ENCODE results near the gene SSRP1.
"Not testable (repeated sequence)": the region's sequence is repeated elsewhere in the genome, so short reads cannot be mapped to it uniquely, and the experiment has no call there.

SSRP1 gene

DNA sequence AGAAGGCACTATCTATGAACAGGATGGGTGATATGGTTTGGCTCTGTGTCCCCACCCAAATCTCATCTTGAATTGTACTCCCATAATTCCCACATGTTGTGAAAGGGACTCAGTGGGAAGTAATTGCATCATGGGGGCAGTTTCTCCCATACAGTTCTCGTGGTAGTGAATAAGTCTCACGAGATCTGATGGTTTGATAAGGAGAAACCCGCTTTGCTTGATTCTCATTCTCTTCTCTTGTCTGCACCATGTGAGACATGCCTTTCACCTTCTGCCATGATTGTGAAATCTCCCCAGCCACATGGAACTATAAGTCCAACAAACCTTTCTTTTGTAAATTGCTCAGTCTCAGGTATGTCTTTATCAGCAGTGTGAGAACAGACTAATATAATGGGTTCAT, 39.5 kb downstream of the SSRP1 start:
- DNase-seq, result not testable (repeated sequence)

- no peak for DNase-seq
These were observed 41.2 kb downstream of the SSRP1 start for GRCh38 chr11:57294225-57295131.

DNA sequence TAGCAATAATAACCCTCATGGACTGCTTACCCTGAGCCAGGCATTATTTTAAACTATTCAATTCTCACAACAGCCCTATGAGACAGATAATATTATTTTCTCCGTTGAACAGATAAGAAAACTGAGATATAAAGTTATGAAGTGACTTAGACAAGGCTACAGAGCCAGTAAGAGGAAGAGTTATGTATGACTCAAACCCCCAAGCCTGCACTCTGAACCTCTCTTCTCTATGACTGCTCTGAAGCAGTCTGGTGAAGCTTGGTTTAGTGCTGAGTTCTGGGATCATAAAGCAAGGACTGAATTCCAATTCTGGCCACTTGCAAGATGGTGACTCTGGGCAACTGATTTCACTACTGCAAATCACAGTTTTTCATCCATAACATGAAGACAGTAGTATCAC, 45.4 kb downstream of the SSRP1 start:
- DNase-seq, result no peak

- no peak for DNase-seq
These were observed 46.7 kb downstream of the SSRP1 start for GRCh38 chr11:57288771-57289579.

DNA sequence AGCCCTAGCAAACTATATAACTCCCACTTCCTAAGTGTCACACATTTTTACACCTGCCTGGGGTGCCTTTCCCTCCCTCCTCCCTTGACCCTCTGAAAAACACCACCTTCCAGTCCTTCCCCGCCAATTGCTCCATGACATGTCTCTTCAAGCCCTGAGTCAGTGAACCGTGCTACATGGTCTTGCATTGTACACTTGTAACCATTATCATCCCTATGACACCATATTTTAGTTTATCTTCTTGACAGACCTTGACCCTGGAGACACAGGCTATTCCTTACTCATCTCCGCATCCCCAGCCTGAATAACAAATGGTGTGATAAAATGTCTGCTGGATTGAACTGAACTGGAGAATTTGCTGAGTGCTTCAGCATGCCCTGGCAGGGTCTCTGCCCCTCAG, 47.8 kb downstream of the SSRP1 start:
- DNase-seq, result no peak

DNA sequence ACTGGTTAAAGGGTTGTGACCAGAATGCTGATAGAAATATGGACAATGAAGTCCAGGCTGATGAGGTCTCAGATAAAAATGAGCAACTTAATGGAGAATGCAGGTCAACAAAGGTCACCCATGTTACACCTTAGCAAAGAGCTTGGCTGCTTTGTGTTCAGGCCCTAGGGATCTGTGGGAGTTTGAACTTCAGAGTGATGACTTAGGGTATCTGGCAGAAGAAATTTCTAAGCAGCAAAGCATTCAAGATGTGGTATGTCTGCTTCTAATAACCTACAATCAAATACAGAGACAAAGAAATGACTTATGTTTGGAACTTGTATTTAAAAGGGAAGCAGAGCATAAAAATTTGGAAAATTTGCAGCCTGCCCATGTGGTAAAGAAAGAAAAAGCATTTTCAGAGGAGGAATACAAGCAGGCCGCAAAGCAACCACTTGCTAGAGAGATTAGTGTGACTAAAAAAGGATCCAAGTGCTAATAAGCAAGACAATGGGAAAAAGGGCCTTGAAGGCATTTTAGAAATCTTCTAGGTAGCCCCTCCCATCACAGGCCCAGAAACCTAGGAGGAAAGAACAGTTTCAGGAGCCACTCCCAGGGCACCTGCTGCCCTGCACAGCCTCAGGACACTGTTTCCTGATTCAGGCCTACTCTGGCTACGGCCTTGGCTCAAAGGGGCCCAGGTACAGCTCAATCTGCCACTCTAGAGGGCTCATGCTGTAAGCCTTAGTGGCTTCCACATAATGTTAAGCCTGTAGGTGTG, 52.3 kb downstream of the SSRP1 start:
- no peak for DNase-seq

DNA sequence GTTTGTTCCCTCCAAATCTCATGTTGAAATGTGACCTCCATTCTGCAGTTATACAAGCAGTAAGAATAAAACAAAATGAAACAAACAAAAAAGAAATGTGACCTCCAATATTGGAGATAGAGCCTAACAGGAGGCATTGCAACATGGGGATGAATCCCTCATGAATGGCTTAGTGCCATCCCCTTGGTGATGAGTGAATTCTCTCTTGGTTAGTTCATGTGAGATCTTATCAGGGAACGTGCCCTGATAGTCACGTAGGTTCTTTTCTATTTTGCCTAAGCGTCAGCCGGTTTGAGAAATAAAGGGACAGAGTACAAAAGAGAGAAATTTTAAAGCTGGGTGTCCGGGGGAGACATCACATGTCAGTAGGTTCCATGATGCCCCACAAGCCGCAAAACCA, 54.1 kb downstream of the SSRP1 start:
- DNase-seq, result not testable (repeated sequence)

DNA sequence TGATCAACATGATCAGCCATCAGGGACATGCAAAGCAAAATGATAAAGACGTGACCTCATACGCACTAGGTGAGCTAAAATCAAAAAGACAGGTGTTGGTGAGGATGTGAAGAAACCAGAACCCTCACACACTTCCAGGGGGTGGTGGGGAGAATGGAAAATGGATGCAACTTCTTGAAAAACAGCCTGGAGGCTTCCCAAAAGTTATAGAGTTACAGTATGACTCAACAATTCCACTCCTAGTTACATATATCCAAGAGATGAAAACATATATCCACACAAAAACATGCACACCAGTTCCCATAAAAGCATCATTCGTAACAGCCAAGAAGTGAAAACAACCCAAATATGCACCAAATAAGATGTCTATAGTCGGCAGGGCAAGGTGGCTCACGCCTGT, 56.6 kb downstream of the SSRP1 start:
- DNase-seq, result no peak

DNA sequence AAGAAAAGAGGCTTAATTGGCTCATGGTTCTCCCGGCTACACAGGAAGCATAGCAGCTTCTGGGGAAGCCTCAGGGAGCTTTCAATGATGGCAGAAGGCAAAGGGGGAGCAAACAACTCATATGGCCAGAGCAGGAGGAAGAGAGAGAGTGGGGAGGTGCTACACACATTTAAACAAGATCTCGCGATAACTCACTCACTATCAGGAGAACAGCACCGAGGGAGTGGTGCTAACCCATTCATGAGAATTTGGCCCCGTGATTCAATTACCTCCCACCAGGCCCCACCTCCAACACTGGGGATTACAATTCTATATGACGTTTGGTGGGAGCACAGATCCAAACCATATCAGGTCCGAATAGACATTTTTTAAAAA, 57.0 kb downstream of the SSRP1 start:
- DNase-seq, result no peak

DNA sequence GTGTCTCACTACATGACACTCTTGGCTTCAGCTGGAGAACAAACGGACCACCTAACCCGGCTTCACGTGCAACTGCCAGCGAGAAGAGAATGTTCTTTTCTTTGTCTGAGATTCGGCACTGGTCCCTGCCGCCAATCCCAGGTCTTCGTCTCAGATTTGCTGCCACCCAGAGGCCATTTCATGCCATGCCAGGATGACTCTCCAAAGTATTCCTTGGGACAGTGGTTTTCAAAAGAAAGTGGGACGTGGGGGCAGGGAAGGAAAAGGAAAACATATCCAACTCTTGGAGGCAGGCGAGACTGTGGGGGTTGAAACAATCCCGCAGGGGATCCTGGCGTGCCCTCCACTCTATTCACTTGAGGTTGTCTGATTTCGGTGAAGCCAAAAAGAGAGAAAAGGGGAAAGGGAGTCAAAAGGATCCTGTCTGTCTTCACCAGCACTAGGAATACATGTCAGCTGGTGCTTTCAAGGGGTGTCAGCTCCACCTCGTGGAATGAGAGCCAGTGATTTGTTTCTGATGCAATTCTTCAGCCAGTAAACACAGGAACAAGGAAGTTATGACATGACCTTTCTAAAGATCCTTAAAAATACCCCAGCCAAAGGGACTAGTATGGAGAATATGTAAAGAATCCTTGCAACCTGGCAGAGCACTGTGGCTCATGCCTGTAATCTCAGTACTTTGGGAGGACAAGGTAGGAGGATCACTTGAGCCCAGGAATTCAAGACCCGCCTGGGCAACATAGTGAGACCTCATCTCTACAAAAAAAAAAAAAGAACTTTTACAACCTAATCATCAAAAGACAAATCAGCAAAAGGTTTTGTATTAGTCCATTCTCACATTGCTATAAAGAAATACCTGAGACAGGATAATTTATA, 57.6 kb downstream of the SSRP1 start:
- DNase-seq, result no peak

DNA sequence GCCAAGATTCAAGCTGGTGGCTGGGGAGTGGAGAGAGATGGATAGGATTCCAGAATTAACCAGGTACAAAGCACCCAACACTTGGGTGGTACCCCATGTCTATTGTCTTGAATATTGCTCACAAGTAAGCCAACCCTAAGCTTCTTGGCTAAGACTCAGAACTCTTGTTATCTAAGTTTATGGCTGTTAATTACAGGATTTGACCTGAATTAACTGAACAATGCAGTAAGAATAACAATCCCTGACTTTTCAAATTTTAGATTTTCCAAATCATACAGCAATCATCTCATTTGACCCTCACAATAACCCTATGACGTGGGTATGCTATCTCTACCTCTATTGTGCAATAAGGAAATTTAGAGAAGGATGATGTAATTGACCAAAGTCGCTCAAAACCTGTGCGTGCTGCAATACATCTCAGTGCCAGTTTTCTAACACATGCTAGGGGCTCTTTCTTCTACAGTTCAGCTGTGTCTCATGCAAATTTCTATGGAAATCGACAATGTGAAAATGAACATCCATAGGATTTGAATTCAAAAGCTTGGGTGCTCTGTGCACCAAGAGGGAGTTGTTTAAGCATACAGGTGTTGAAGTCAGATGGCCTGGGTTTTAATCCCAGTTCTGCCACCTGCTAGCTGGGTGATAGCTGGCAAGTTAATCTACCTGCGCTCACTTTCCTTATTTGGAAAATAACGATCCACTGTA, 58.6 kb downstream of the SSRP1 start:
- no peak for DNase-seq

- DNase-seq, result no peak
These were observed 59.3 kb downstream of the SSRP1 start for GRCh38 chr11:57276169-57276970.
